Activated CD8-positive, alpha-beta memory T cell treated with anti-CD3 and anti-CD28 coated beads for 1 hour (primary cell): ENCODE data around the gene FKBP10.
A peak's percentile ranks its signal among the peaks of the same experiment; 100 is the strongest.
"Not testable (repeated sequence)": the region's sequence is repeated elsewhere in the genome, so short reads cannot be mapped to it uniquely, and the experiment has no call there.

Source experiments
- DNase-seq, 2 donors: peaks; one replicate each; pipeline ENCODE4 v3.0.0-alpha.2; 2020; ENCODE audit warnings: low read depth in 1 of 2; ENCODE audit errors: extremely low read depth in 1 of 2

FKBP10 gene

GRCh38 chr17:41836550-41837196, 23.9 kb downstream of the FKBP10 start:
- no peak for DNase-seq

- no peak for DNase-seq
Measured at GRCh38 chr17:41837761-41838538, 25.1 kb downstream of the FKBP10 start, which contains the start of gene KLHL10. Gene KLHL10 (plus strand): TSS chr17:41837825. CDS start chr17:41837933, 108 bp downstream.

- DNase-seq, result not testable (repeated sequence)
Measured at GRCh38 chr17:41839448-41839847, 26.6 kb downstream of the FKBP10 start.

GRCh38 chr17:41840781-41841180, 28.0 kb downstream of the FKBP10 start:
- DNase-seq, result not testable (repeated sequence)

- no peak for DNase-seq
Measured at GRCh38 chr17:41844971-41845370, 32.2 kb downstream of the FKBP10 start.

GRCh38 chr17:41848788-41849187, 36.0 kb downstream of the FKBP10 start:
- DNase-seq, result no peak

GRCh38 chr17:41849251-41849990, 36.6 kb downstream of the FKBP10 start:
- DNase-seq, result no peak

- not testable (repeated sequence) for DNase-seq
Measured at GRCh38 chr17:41851382-41851781, 38.6 kb downstream of the FKBP10 start.

- DNase-seq, result no peak
Measured at GRCh38 chr17:41860254-41860931, 47.6 kb downstream of the FKBP10 start.

GRCh38 chr17:41863074-41863848, 50.5 kb downstream of the FKBP10 start:
- DNase-seq, result no peak

- peak; percentile 19 to 40 for DNase-seq
Measured at GRCh38 chr17:41864498-41864835, 51.7 kb downstream of the FKBP10 start.

GRCh38 chr17:41864836-41865595, 52.2 kb downstream of the FKBP10 start, which contains the start of gene KLHL11:
Gene KLHL11 (minus strand): TSS chr17:41865423. CDS start chr17:41865370, 53 bp downstream.
- peak; percentile 68 to 79 for DNase-seq

GRCh38 chr17:41865596-41865893, 52.7 kb downstream of the FKBP10 start:
- no peak for DNase-seq

GRCh38 chr17:41868568-41868967, 55.8 kb downstream of the FKBP10 start:
- no peak for DNase-seq

- DNase-seq, result no peak
Measured at GRCh38 chr17:41869426-41869825, 56.6 kb downstream of the FKBP10 start.

GRCh38 chr17:41870097-41870496, 57.3 kb downstream of the FKBP10 start:
- no peak for DNase-seq

- DNase-seq, result no peak
Measured at GRCh38 chr17:41870627-41871026, 57.8 kb downstream of the FKBP10 start.

- DNase-seq, result no peak
Measured at GRCh38 chr17:41871789-41872188, 59.0 kb downstream of the FKBP10 start.
